Endothelial cell of umbilical vein (primary cell): ENCODE results near the gene ARSB. TPM values are rescaled to one million over a fixed set of nuclear protein-coding genes. Genes with fewer than 3 reads are reported as not detected.

Experiments
- BruUV-seq: library from RNA; stranded (reverse); fragments of 400-500 nt; replicated peaks from 2 replicates; lab custom pipeline; 2021; lab: Mats Ljungman, UMichigan
- CTCF ChIA-PET: fragments of 300-600, 350-600 bp; sonication (Branson Sonifier 250); formaldehyde crosslinking; loops from one replicate; lab custom pipeline; 2021; ENCODE audit warnings: antibody characterized with exemption, inconsistent platforms; lab: Charles Lee
- POLR2A ChIA-PET: fragments of 300-600, 350-600 bp; sonication (Branson Sonifier 250); formaldehyde crosslinking; loops from one replicate; lab custom pipeline; 2021; ENCODE audit warnings: antibody characterized with exemption, inconsistent platforms; lab: Charles Lee
- DNase-seq: peaks from one replicate; pipeline ENCODE4 v3.0.0-alpha.2; 2011; ENCODE audit warnings: low read depth, low spot score
- FAIRE-seq: peaks from 2 replicates; lab custom pipeline; 2011; peaks lifted over from hg19 to GRCh38; lab: Jason Lieb, UNC
- H2AFZ ChIP-seq: 2 replicates; pipeline ENCODE4 v1.6.0; 2012; ENCODE audit warnings: low read depth, low read length, control low read depth, inconsistent platforms
- H3K27ac ChIP-seq: 2 replicates; pipeline ENCODE4 v1.5.1; 2011; ENCODE audit warnings: low read depth, mild to moderate bottlenecking, control low read depth, low read length, moderate library complexity; ENCODE audit not compliant: insufficient read depth
- H3K27me3 ChIP-seq, 2 experiments: 2 replicates each; pipeline versions ENCODE4 v1.6.0 to v1.6.1; 2011; ENCODE audit warnings: low read length in 2 of 2, mixed read lengths in 1 of 2; ENCODE audit not compliant: control insufficient read depth in 2 of 2, insufficient read depth in 2 of 2
- H3K36me3 ChIP-seq, 2 experiments: 2 replicates in 1 of 2; 3 replicates in 1 of 2; pipeline ENCODE4 v1.5.1; 2011; ENCODE audit warnings: low read length in 2 of 2, mild to moderate bottlenecking in 1 of 2, moderate library complexity in 1 of 2; ENCODE audit not compliant: control insufficient read depth in 2 of 2, insufficient read depth in 2 of 2; ENCODE audit errors: extremely low read depth in 1 of 2
- H3K4me1 ChIP-seq: 3 replicates; pipeline ENCODE4 v1.5.1; 2011; ENCODE audit warnings: mild to moderate bottlenecking, low read length; ENCODE audit not compliant: control insufficient read depth, insufficient read depth; ENCODE audit errors: extremely low read depth
- H3K4me2 ChIP-seq: 2 replicates; pipeline ENCODE4 v1.6.1; 2011; ENCODE audit warnings: low read length, control low read depth, mixed read lengths; ENCODE audit not compliant: insufficient read depth
- H3K4me3 ChIP-seq, 3 experiments: fragments of 200-600 bp in 1 of 3; sonication (generic), shearing (Covaris generic) in 1 of 3; replicated peaks in 1 of 3; 2 replicates each; pipeline ENCODE4 v1.5.1; 2011 to 2016; ENCODE audit warnings: control low read depth in 3 of 3, low read length in 3 of 3, mild to moderate bottlenecking in 2 of 3, inconsistent platforms in 1 of 3, low read depth in 1 of 3, moderate library complexity in 1 of 3; ENCODE audit not compliant: insufficient read depth in 1 of 3
- H3K79me2 ChIP-seq: 2 replicates; pipeline ENCODE4 v1.6.0; 2012; ENCODE audit warnings: low read length, inconsistent platforms; ENCODE audit not compliant: control insufficient read depth, insufficient read depth
- H3K9ac ChIP-seq: replicated peaks from 2 replicates; pipeline ENCODE3; 2011; ENCODE audit warnings: low read length, control low read depth; ENCODE audit not compliant: insufficient read depth; ENCODE audit errors: extremely low read depth
- H3K9me1 ChIP-seq: replicated peaks from 3 replicates; pipeline ENCODE4 v1.6.0; 2011; ENCODE audit warnings: mild to moderate bottlenecking, low read length; ENCODE audit not compliant: control insufficient read depth, insufficient read depth; ENCODE audit errors: extremely low read depth
- H3K9me3 ChIP-seq: replicated peaks from 2 replicates; pipeline ENCODE4 v1.5.1; 2012; ENCODE audit warnings: low read length, inconsistent platforms; ENCODE audit not compliant: control insufficient read depth, insufficient read depth
- H4K20me1 ChIP-seq: replicated peaks from 2 replicates; pipeline ENCODE3; 2011; ENCODE audit warnings: mild to moderate bottlenecking, low read length; ENCODE audit not compliant: control insufficient read depth, insufficient read depth; ENCODE audit errors: extremely low read depth
- CTCF ChIP-seq, 2 donors: IDR thresholded peaks; 1 replicate in 1 of 2; 2 replicates in 1 of 2; pipeline ENCODE4 v1.5.1; 2011; ENCODE audit warnings: low read length in 2 of 2, mild to moderate bottlenecking in 2 of 2, moderate library complexity in 2 of 2, control low read depth in 1 of 2, inconsistent platforms in 1 of 2, low read depth in 1 of 2; ENCODE audit not compliant: insufficient read depth in 1 of 2; ENCODE audit errors: extremely low read depth in 1 of 2
- EZH2 ChIP-seq: IDR thresholded peaks from 2 replicates; pipeline ENCODE4 v1.6.1; 2012; ENCODE audit warnings: borderline replicate concordance, low read depth, mild to moderate bottlenecking, moderate library complexity, low read length, inconsistent platforms; ENCODE audit not compliant: severe bottlenecking
- JUN ChIP-seq: IDR thresholded peaks from 2 replicates; pipeline ENCODE4 v1.6.1; 2011; ENCODE audit warnings: borderline replicate concordance, low read depth; ENCODE audit not compliant: insufficient read length, insufficient read depth
- MAX ChIP-seq: IDR thresholded peaks from 2 replicates; pipeline ENCODE4 v1.6.1; 2011; ENCODE audit not compliant: insufficient read depth, insufficient read length
- MYC ChIP-seq: IDR thresholded peaks from one replicate; pipeline ENCODE4 v1.6.1; 2011; ENCODE audit warnings: mild to moderate bottlenecking, low read depth, low read length
- POLR2AphosphoS5 ChIP-seq: IDR thresholded peaks from 2 replicates; pipeline ENCODE4 v1.6.1; 2012; ENCODE audit warnings: low read depth, mild to moderate bottlenecking, control low read depth, low read length, moderate library complexity; ENCODE audit not compliant: insufficient read depth
- dilution Hi-C: fragments of 300-500 bp; cut with MboI; formaldehyde crosslinking; loops from one replicate; pipeline ENCODE4 v1.15.0; 2019; ENCODE audit warnings: low sequenced_read_pairs; ENCODE audit not compliant: extremely low pct_ligation_motif_present
- intact Hi-C: fragments of 100-400 bp; cut with micrococcal nuclease; formaldehyde crosslinking; loops from one replicate; pipeline ENCODE4 v1.10.0; 2022
- polyA plus RNA-seq, 4 experiments: library from polyadenylated mRNA; depleted of rRNA in 3 of 4; stranded (reverse) in 3 of 4; unstranded in 1 of 4; fragments of >200 nt; gene quantifications; 2 replicates each; pipeline versions ENCODE4 v1.2.1 to v1.2.3, GENCODE V29; 2011 to 2012; ENCODE audit warnings: missing spikeins in 1 of 4
- total RNA-seq: library from RNA; stranded (reverse); gene quantifications from 2 replicates; pipeline ENCODE4 v1.2.3, GENCODE V29; 2021

The ARSB gene
- total and polyA plus RNA-seq, 2 donors (not counting 3 experiments of a cell fraction or from before 2014, with no cell fraction given), result 17.2 to 25.8 TPM

GRCh38 chr5:78810098-78810920, 174.8 kb downstream of the ARSB start:
- FAIRE-seq (no peak), DNase-seq (no peak)
- ChIA-PET POLR2A (no interaction called here), CTCF (interaction anchor here (1.0 to 1.6 kb wide), 4 partner anchors 8 to 35 kb away, joined by 3 to 4 read pairs (median 3); no protein-coding TSS in a partner anchor)
- Histone ChIP-seq H3K79me2 (no peaks in the 10 kb centered on the region), H3K27ac (no peak overlapping the region), H3K4me3 (no peak overlapping the region), H3K9ac (no peak overlapping the region), H4K20me1 (no peaks in the 10 kb centered on the region), H3K9me1 (no peaks in the 10 kb centered on the region), H3K27me3 (no peaks in the 10 kb centered on the region), H3K36me3 (no peaks in the 10 kb centered on the region), H3K4me2 (no peak overlapping the region), H3K4me1 (peaks cover 13% of the 10 kb centered on the region), H2AFZ (no peak overlapping the region), H3K9me3 (no peaks in the 10 kb centered on the region)
- BruUV-seq, result no TSS peak
- dilution Hi-C loops (no loop called here), intact Hi-C loops (no loop called here)
- TF ChIP-seq CTCF (IDR thresholded peaks at IDR 0.05; ENCODE audit: extremely low read depth in 1 of 2, insufficient read depth in 1 of 2, low read depth in 1 of 2, low read length in 2 of 2) (no peak), MAX (no peak), EZH2 (no peak), JUN (no peak), POLR2AphosphoS5 (no peak), MYC (no peak)
